GM19238 (cell line): ENCODE measurements around the gene THAP7.

ENCODE experiments used
- DNase-seq: peaks from one replicate; pipeline ENCODE4 v3.0.0; 2011; ENCODE audit warnings: low spot score; ENCODE audit not compliant: insufficient read length

THAP7 gene

DNA sequence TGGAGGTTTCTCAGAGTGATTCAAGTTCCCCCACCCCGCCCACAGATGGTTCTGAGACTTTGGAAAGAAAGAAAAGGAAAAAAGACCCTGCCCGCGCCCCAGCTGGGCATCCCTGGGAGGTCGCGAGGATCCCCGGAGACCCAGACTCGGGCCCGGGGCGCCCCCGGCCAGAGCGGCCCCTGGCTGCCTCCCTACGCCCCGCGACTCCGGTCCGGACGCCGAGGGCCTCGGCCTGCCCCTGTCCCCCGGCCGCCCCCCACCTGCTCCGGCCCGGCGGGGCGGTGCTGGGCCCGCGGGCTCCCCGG, 37.2 kb downstream of the THAP7 start:
- DNase-seq: no peak

GRCh38 chr22:20964090-20964798, 37.7 kb downstream of the THAP7 start:
- no peak for DNase-seq

GRCh38 chr22:20963201-20964052, 38.5 kb downstream of the THAP7 start:
- DNase-seq: no peak

DNA sequence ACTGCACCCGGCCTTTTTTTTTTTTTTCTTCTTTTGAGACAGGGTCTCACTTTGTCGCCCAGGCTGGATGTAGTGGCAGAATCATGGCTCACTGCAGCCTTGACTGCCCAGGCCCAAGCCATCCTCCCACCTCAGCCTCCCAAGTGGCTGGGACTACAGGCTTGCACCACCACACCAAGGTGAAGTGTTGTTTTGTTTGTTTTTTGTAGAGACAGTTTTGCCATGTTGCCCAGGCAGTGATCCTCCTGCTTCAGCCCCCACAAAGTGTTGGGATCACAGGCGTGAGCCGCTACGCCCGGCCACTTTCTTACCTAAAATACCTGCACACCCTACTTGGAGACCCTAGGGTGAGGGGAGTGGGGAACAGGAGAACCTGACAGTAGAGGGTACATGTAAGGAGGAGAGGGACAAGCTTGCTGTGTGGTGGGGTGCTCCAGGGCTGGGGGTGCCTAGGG, 39.4 kb downstream of the THAP7 start:
- no peak for DNase-seq

- no peak for DNase-seq
These were observed 41.3 kb downstream of the THAP7 start for GRCh38 chr22:20960609-20961008.

DNA sequence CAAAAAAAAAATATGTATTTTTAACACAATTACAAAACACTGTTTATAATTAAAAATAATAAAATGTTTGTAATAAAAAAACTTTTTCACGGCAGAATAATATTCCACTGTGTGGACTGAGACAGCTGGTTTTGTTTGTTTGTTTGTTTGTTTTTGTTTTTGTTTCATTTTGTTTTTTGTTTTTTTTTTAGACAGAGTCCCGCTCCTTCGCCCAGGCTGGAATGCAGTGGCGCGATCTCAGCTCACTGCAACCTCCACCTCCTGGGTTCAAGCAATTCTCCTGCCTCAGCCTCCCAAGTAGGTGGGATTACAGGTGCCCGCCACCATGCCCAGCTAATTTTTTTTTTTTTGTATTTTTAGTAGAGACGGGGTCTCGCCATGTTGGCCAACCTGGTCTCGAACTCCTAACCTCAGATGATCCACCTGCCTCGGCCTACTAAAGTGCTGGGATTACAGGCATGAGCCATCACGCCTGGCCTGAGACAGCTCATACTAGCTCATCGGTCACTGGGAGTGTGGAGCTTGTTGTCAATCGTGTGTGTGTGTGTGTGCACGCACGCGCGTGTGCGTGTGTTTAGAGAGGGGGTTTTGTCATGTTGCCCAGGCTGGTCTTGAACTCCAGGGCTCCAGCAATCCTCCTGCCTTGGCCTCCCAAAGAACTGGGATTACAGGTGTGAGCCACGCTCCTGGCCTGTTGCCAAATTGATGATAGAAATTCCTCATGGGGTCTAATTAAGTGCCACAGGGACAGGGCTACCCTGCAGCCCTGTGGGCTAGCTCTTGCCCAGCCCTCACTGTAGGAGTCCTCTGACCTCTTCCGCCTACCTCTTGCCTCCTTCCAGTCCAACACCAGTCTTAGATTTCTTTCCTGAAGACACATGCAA, 42.1 kb downstream of the THAP7 start:
- DNase-seq: no peak

GRCh38 chr22:20957683-20958431, 44.1 kb downstream of the THAP7 start:
- no peak for DNase-seq

- DNase-seq: no peak
These were observed 44.7 kb downstream of the THAP7 start for GRCh38 chr22:20957102-20957682.

- DNase-seq: no peak
These were observed 45.4 kb downstream of the THAP7 start for GRCh38 chr22:20956258-20957101.

GRCh38 chr22:20955548-20955947, 46.4 kb downstream of the THAP7 start:
- DNase-seq: no peak

DNA sequence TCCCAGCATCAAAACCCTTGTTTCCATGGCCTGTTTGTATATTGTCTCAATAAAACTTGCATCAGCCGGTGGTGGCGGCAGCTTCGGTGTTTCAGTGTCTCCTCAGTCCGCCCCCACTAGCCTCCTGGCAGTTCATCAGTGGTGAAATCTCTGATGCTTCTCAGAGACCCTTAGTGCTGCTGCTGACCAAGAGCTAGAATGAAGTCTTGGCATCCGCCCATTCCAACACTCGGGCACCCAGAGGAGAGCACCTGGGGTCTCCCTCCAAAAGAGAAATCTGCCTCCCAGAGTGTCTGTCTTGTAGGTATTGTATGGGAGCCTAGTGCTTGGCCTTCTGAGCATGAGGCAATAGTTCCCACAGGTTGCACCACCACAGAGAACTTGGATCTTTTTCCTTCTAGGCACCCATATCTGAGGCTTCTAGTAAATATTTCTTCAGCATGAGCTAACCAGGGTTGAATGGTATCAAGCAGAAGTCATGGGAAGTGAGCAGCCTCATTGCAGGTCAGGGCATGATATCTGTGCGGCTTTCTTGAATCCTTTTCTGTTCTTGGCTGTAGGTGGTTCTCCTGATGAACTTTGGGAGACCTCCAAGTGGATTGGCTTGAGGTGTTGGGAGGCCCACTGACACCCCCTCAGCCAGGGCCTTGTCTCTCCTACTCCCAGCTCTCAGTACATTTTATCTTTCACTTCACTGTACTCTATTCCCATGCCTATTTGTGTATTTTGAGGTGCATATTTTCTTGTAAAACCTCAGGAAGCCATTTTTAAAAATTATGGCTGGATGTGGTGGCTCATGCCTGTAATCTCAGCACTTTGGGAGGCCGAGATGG, 48.0 kb downstream of the THAP7 start:
- DNase-seq: no peak

GRCh38 chr22:20953342-20953608, 48.6 kb downstream of the THAP7 start:
- no peak for DNase-seq

GRCh38 chr22:20952544-20953341, 49.2 kb downstream of the THAP7 start:
- DNase-seq: no peak

GRCh38 chr22:20951932-20952380, 50.0 kb downstream of the THAP7 start:
- DNase-seq: no peak

DNA sequence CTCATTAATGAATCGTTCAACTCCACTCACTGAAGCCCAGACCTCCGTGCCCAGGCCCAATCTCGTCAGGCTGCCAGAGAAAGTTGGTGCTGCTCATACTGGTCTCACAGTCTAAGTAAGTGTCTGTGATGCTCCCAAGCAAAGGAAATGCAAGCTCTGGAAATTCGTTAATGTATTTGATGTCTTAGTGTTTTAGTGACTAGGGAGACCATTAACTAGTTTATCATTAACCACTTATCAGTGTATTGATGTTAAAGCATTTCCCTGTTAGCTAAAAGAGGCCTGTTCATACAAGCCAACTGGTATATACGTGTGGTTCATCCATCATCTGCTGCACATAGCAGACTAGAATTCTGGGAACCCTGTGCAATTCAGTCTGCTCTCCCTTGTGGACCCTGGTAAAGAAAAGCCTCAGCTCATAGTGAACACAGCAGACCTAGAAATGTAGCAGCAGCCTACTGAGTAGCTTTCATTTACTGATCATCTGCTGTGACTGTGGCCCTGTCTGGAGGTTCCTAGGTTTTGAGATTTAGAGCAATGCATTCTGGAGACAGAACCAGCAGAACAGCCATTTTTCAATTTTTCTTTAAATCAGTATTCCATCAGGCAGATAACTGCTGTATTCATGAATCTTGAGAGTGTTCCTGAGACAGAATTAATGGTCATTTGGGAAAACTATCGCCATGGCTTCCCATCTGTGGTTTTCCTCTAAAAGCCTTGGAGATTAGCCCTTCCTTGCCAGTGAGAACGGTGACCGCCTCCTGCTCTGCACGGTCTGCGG, 50.6 kb downstream of the THAP7 start:
- no peak for DNase-seq

DNA sequence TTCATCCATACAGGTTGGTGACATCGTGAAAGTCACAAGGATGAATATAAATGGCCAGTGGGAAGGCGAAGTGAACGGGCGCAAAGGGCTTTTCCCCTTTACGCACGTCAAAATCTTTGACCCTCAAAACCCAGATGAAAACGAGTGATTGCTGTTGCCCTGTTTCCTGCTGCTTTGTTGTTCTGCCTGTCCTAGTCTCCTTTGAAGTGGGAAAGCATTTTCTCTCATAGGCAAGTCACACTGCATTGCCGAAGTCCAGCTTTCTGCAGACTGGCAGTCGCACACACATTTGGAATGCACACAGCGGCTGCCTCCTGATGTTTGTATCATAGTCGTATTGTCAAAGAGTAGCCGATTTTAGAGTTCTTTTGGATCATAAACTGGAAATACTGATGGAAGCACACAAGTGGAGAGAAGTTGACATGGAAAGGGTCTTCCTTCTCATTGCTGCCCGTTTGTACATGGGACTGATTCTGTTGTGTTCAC, 52.2 kb downstream of the THAP7 start:
- no peak for DNase-seq
